SK-N-MC (cell line): ENCODE measurements around the gene PLAGL2.

Experiments
- EZH2 ChIP-seq: fragments of 200-600 bp; sonication (generic); IDR thresholded peaks from one replicate; pipeline ENCODE4 v1.6.1; 2017; ENCODE audit warnings: antibody characterized with exemption
- POLR2AphosphoS5 ChIP-seq: IDR thresholded peaks from 2 replicates; pipeline ENCODE4 v1.6.1; 2012; ENCODE audit warnings: mild to moderate bottlenecking, low read depth, low read length, borderline replicate concordance

DNA sequence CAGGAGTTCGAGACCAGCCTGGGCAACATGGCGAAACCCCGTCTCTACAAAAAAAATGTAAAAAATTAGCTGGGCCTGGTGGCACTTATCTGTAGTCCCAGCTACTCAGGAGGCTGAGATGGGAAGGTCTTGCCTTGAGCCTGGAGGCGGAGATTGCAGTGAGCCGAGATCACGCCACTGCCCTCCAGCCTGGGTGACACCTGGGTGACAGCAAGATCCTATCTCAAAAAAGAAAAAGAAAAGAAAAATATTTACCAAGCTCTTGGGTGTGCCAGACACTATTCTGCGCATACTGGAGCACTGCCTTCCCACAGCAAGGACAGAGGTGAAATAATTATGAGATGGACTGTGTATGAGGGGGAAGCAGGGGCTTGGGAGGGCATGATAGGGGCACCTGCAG, 19.8 kb upstream of the PLAGL2 start:
- no peak for TF ChIP-seq POLR2AphosphoS5
- no peak for TF ChIP-seq EZH2
